Measurements from ENCODE around the gene ITPR3. TPM values are rescaled to one million over a fixed set of nuclear protein-coding genes. Genes with fewer than 3 reads are reported as not detected.

ITPR3 gene
- total RNA-seq, 1 experiment from 2014 or later, result 103 TPM

DNA sequence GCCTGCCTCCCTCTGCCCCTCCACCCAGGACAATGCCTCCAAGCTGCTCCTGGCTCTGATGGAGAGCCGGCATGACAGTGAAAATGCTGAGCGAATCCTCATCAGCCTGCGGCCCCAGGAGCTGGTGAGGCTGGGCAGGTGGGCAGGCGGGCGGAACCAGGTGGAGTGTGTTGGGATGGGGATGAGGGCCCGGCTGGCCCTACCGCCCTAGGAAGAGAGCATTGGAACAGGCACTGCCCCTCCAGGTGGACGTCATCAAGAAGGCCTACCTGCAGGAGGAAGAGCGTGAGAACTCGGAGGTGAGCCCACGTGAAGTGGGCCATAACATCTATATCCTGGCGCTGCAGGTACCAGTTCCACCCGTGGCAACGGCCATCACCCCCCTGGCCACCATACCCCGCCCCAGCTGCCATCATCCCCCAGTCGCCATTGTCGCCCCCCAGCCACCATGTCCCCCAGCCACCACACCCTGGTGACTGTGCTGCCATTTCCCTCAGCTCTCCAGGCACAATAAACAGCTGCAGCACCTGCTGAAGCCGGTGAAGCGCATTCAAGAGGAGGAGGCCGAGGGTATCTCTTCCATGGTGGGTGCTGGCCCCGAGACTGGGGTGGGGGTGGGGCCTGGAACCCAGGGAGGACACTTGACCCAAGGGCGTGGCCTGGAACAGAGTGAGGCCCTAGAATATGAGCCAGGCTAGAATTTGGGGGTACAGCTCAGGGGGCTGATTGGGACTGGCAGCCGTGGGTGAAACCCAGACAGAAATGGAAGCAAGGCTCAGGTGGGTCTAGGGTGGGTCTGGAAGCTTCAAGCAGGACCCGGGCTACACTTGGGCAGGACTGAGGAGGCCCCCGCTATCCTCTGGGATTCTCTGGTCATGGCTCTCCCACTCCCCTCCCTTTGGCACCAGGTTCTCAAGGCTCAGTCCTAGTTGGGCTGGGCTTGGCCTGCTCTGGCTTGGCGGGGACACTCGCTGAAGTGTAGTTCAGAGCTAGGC is 66.2 kb downstream of the ITPR3 start:
- Histone ChIP-seq H3K79me2 (ENCODE audit: insufficient read depth, low read length) (no peaks in the 10 kb centered on the region), H3K4me2 (ENCODE audit: low read length) (no peak overlapping the region), H3K9ac (ENCODE audit: low read length) (no peak overlapping the region), H3K27ac (ENCODE audit: low read depth, low read length) (no peak overlapping the region), H3K27me3 (ENCODE audit: insufficient read depth, low read length) (no peaks in the 10 kb centered on the region), H4K20me1 (ENCODE audit: insufficient read depth) (no peaks in the 10 kb centered on the region), H3K36me3 (ENCODE audit: control insufficient read depth in 1 of 2, insufficient read depth in 2 of 2, low read length in 2 of 2) (peaks cover 22 to 75% of the 10 kb centered on the region in 2 experiments), H3K4me1 (ENCODE audit: control insufficient read depth in 1 of 2, insufficient read depth in 2 of 2, low read length in 2 of 2) (no peaks in the 10 kb centered on the region), H3K9me2 (ENCODE audit: insufficient read depth) (no peaks in the 10 kb centered on the region), H3K4me3 (replicated peaks in 1 of 2; ENCODE audit: low read depth in 1 of 2, low read length in 2 of 2) (no peak overlapping the region), H3K9me3 (ENCODE audit: control insufficient read depth in 1 of 2, insufficient read depth in 1 of 2, low read depth in 1 of 2, low read length in 2 of 2) (no peaks in the 10 kb centered on the region), H2AFZ (ENCODE audit: low read depth, low read length, poor library complexity, severe bottlenecking) (no peak overlapping the region)
- TF ChIP-seq ZNF274 (IDR thresholded peaks at IDR 0.05; ENCODE audit: low read depth, low read length) (no peak), TCF7L2 (IDR thresholded peaks at IDR 0.05; ENCODE audit: borderline replicate concordance, extremely low read depth, insufficient read depth, insufficient read length) (no peak), RAD21 (IDR thresholded peaks at IDR 0.05; ENCODE audit: low read depth) (no peak), POLR2A (IDR thresholded peaks at IDR 0.05; ENCODE audit: borderline replicate concordance, extremely low read depth, insufficient read depth, insufficient read length) (no peak), ELF1 (IDR thresholded peaks at IDR 0.05; ENCODE audit: borderline replicate concordance, low read depth) (no peak), CEBPB (IDR thresholded peaks at IDR 0.05; ENCODE audit: low read depth) (no peak), CBX3 (IDR thresholded peaks at IDR 0.05; ENCODE audit: low read depth) (no peak), JUND (IDR thresholded peaks at IDR 0.05) (no peak), ZFX (IDR thresholded peaks at IDR 0.05) (no peak), SIN3A (IDR thresholded peaks at IDR 0.05; ENCODE audit: low read depth) (no peak)
- TF ChIP-seq, protein P1, sequence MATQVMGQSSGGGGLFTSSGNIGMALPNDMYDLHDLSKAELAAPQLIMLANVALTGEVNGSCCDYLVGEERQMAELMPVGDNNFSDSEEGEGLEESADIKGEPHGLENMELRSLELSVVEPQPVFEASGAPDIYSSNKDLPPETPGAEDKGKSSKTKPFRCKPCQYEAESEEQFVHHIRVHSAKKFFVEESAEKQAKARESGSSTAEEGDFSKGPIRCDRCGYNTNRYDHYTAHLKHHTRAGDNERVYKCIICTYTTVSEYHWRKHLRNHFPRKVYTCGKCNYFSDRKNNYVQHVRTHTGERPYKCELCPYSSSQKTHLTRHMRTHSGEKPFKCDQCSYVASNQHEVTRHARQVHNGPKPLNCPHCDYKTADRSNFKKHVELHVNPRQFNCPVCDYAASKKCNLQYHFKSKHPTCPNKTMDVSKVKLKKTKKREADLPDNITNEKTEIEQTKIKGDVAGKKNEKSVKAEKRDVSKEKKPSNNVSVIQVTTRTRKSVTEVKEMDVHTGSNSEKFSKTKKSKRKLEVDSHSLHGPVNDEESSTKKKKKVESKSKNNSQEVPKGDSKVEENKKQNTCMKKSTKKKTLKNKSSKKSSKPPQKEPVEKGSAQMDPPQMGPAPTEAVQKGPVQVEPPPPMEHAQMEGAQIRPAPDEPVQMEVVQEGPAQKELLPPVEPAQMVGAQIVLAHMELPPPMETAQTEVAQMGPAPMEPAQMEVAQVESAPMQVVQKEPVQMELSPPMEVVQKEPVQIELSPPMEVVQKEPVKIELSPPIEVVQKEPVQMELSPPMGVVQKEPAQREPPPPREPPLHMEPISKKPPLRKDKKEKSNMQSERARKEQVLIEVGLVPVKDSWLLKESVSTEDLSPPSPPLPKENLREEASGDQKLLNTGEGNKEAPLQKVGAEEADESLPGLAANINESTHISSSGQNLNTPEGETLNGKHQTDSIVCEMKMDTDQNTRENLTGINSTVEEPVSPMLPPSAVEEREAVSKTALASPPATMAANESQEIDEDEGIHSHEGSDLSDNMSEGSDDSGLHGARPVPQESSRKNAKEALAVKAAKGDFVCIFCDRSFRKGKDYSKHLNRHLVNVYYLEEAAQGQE (IDR thresholded peaks at IDR 0.05; ENCODE audit: low read depth), result no peak
- TF ChIP-seq, protein P2, sequence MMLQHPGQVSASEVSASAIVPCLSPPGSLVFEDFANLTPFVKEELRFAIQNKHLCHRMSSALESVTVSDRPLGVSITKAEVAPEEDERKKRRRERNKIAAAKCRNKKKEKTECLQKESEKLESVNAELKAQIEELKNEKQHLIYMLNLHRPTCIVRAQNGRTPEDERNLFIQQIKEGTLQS (IDR thresholded peaks at IDR 0.05), result no peak
- TF ChIP-seq, protein P3, sequence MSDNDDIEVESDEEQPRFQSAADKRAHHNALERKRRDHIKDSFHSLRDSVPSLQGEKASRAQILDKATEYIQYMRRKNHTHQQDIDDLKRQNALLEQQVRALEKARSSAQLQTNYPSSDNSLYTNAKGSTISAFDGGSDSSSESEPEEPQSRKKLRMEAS (IDR thresholded peaks at IDR 0.05), result no peak
- TF ChIP-seq, protein P4, sequence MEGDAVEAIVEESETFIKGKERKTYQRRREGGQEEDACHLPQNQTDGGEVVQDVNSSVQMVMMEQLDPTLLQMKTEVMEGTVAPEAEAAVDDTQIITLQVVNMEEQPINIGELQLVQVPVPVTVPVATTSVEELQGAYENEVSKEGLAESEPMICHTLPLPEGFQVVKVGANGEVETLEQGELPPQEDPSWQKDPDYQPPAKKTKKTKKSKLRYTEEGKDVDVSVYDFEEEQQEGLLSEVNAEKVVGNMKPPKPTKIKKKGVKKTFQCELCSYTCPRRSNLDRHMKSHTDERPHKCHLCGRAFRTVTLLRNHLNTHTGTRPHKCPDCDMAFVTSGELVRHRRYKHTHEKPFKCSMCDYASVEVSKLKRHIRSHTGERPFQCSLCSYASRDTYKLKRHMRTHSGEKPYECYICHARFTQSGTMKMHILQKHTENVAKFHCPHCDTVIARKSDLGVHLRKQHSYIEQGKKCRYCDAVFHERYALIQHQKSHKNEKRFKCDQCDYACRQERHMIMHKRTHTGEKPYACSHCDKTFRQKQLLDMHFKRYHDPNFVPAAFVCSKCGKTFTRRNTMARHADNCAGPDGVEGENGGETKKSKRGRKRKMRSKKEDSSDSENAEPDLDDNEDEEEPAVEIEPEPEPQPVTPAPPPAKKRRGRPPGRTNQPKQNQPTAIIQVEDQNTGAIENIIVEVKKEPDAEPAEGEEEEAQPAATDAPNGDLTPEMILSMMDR (IDR thresholded peaks at IDR 0.05 in 2 of 3, conservative IDR thresholded peaks at IDR 0.05 in 1 of 3; ENCODE audit: borderline replicate concordance in 1 of 3, insufficient read depth in 1 of 3, low read depth in 2 of 3, low read length in 2 of 3), result no peak
- intact Hi-C loops (cut with micrococcal nuclease), result no loop called here
- ChIA-PET POLR2A (no interaction called here), RAD21 (ENCODE audit: low non-redundant PET in 1 of 2, low total read pairs in 2 of 2, uncharacterized antibody in 2 of 2, unreplicated experiment in 2 of 2) (no interaction called here), CTCF (no interaction called here)
- ATAC-seq, result no peak
- no TSS peak for BruUV-seq (replicated peaks)
- no peak for DNase-seq (ENCODE audit: low read depth, low spot score)
